Measurements from ENCODE around the gene VSTM5. TPM values are rescaled to one million over a fixed set of nuclear protein-coding genes. Genes with fewer than 3 reads are reported as not detected.

VSTM5 gene
- total RNA-seq, 1 experiment from 2014 or later = not detected

GRCh38 chr11:93843906-93844305 lies 6.5 kb downstream of the VSTM5 start:
- no peak for DNase-seq (ENCODE audit: extremely low read depth, low read depth)

GRCh38 chr11:93842461-93842860 lies 8.0 kb downstream of the VSTM5 start:
- no peak for DNase-seq (ENCODE audit: extremely low read depth, low read depth)

DNA sequence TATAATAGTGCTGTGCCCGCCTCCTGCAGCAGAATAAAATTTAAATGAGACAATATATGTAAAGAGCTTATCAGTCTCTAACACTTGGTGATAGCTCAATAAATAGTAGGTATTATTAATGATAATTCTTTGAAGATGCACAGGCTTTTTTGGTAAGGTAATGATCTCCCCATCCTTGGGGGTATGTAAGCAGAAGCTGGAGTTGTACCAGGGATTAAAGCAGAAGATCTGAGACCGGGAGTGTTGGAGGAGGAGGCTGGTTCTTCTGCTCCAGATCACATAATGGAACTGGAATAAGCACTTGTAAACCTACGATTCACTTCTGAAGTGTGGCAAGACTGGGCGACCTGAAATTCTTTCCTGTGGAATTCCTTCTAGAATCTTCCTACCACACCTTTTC lies 8.4 kb downstream of the VSTM5 start:
- DNase-seq (ENCODE audit: extremely low read depth, low read depth) = no peak

- no peak for DNase-seq (ENCODE audit: extremely low read depth, low read depth)
Observed at GRCh38 chr11:93841446-93841845, 9.0 kb downstream of the VSTM5 start.

- DNase-seq (ENCODE audit: extremely low read depth, low read depth) = no peak
Observed at GRCh38 chr11:93840981-93841380, 9.4 kb downstream of the VSTM5 start.

- no peak for DNase-seq (ENCODE audit: extremely low read depth, low read depth)
Observed at GRCh38 chr11:93840180-93840579, 10.2 kb downstream of the VSTM5 start.

DNA sequence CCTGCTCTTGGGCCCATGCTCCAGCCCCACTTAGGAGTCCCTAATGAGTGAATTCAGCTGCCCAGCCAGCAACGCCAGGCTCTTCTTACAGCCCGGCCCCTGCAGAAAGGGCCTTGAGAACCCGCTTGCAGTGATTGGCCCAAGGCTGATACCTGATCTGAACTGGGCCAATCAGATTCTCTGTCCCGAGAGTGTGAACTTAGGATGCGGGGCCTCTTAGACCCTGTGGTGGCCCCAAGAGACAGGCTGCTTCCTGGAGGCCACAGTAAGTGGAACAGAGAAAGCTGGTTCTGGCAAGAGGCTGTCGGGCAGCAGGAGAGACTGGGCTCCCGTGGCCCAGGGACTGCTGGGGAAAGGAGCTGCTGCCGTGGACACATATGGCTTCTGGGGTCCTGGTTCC lies 11.5 kb downstream of the VSTM5 start:
- DNase-seq (ENCODE audit: extremely low read depth, low read depth) = no peak

GRCh38 chr11:93832780-93833179 lies 17.6 kb downstream of the VSTM5 start:
- no peak for DNase-seq (ENCODE audit: extremely low read depth, low read depth)

DNA sequence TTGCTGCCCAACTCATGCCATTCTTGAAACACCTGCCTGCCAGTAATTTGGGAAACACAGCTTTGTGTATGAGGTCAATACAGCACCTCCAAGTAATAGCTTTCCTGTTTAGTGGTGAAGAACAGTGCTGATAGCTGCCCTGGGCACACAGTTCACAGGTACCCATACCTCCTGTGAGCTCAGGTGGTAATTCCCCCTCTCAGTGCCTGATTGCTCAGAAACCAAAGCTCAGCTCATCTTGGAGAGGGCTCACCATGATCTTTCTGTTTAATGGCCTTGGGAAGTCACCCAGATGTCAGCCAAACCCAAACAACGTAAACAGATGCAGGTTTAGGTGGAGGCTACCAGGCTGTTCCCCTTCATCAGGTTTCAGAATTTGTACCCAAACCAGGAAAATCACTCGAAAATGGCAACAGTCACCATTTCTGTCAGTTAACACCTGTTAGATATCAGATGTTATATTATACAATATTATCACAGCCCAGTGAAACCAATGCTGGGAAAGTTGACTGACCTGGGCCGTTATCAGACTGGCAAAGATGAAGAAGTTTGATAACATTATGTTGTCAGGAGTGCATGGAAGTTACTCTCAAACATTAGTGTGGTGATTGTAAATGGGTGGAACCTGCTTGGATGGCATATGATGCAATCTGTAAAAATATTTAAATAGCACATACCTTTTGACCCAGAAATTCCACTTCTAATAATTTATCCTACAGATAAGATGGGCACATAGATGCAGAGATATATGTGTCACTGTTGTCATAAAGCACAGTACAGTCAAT lies 18.9 kb downstream of the VSTM5 start:
- DNase-seq (ENCODE audit: extremely low read depth, low read depth) = no peak

DNA sequence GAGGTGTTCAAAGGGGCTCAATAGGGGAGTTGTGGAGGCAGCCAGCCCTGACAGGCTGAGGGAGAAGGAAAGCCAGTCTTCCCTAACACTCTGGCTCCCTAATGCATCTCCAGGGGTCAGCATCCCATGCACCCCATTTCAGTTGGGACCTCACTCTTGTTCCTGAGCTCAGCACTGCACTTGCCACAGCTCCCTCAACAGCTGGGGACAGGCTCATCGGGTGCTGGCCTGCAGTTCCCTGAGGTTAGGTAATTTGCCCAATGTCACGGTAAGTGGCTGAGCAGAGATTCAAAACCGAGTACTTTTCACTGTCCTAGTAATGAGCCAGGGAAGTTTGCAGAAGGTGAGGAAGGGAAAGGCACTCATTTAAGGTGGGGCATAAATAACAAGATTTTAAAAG lies 20.8 kb downstream of the VSTM5 start:
- no peak for DNase-seq (ENCODE audit: extremely low read depth, low read depth)

- no peak for DNase-seq (ENCODE audit: extremely low read depth, low read depth)
Observed at GRCh38 chr11:93827363-93827762, 23.1 kb downstream of the VSTM5 start.

DNA sequence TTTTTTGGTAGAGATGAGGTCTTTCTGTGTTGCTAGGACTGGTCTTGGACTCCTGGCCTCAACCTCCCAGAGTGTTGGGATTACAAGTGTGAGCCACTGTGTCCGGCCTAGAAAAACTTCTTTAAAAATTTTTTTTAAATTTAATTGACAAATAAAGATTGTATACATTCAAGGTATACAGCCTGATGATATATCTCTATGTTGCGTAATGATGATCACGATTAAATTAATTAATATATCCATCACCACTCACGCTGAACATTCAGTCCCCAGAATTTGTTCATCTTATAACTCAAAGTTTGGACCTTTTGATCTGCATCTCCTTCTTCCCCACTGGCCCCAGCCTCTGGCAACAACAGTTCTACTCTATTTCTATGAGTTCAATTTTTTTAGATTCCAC lies 27.2 kb downstream of the VSTM5 start:
- DNase-seq (ENCODE audit: extremely low read depth, low read depth) = no peak

DNA sequence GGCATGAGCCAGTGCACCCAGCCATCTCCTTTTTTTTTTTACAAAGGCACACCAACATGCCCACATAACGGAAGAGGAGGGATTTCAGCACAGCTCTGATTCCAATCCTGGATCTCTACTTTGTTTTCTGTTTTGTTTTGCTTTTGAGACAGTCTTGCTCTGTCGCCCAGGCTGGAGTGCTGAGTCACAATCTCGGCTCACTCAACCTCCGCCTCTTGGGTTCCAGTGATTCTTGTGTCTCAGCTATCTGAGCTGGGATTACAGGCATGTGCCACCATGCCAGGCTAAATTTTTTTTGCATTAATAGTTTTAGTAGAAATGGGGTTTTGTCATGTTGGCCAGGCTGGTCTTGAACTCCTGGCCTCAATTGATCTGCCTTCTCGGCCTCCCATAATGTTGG lies 28.1 kb downstream of the VSTM5 start:
- no peak for DNase-seq (ENCODE audit: extremely low read depth, low read depth)

GRCh38 chr11:93821617-93822016 lies 28.8 kb downstream of the VSTM5 start:
- no peak for DNase-seq (ENCODE audit: extremely low read depth, low read depth)

DNA sequence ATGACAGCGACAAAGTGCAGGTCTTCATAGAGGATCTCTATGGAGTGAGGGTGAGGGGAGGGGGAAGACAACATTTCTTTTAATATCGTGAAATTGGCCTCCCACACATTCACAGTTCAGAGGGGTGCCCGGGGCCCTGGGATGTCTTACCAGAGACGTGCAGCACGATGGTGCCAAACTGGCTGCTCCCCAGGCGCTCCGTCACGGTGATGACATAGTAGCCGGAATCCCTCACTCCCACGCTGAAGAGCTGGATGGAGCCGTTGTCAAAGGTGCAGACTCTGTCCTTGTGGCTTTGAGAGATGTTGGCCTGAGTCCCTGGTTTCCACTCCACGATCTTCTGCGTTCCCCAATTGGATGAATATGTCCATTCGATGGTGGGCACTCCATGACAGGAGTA lies 29.6 kb downstream of the VSTM5 start:
- no peak for DNase-seq (ENCODE audit: extremely low read depth, low read depth)

DNA sequence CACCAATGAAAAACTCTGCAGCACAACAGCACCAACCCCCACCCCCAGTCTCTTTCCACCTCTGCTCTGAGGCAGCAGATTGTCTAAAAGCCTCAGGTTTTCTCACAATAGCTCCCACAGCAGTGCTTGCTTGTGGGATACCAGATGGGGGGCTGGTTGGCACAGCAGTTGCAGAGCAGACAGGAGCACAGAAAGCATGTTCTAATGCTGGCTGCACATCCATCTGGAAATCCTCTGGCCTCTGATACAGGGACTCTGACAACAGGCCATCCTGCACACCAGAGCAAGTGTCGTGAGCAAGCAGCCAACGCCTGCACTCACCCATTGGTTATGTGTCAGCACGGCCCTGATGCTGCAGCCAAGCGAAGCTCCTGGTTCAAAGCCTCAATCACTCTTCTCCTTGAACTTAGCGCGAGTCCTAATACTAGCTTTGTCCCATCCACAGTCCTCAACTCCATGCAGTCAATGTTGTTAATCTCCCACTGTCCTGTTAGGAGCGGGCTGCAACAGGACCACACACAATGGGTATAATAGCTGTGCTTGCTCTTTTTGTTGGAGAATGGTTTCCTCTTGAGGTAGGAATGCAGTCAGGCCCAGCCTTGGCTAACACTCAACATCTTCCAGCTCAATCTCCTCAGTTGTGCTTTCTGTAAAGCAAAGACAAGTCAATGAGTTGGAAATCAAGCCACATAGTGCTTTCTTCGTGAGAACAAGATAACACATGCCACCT lies 30.3 kb downstream of the VSTM5 start:
- DNase-seq (ENCODE audit: extremely low read depth, low read depth) = no peak

DNA sequence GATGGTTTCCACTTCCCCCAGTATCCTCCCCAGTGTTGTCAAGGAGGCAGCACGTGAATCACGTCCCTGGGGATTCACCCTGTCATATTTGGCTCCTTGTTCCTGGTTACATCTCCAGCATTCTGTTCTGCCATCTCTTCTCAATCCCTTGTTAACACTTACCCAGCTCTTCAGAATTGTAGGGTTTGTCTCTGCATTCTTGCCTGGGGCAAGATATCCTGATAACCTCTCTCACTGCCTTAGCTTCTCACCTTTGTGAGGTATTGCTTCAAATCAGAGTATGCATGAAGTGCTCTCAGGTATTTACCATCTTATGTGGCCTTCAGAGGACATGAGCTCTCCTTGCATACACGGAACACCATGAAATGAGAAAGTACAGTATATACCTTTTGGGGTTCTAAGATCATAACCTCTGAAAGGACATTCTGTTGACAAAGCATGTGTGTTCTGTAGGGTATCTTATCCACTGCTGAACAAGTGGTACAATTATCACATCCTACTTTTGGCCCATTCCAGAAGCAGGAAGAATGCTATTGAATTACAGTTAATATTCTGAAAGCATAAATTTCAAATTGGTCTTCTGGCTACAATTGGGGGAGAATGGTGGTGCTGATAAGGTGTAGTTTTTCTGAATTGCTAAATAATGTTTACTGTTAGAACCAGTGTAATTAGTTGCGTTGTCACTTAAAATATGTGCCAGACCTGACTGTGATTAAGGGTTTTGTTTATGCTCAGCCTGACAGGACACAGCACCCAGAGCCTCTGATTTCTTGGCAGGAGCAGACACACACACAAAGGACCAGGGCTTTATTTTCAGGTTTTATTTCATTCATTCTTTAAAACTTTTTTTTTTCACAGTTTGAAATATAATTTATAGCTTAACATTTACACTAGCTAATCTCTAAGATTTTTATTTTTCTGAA lies 32.7 kb downstream of the VSTM5 start:
- no peak for DNase-seq (ENCODE audit: extremely low read depth, low read depth)

- DNase-seq (ENCODE audit: extremely low read depth, low read depth) = no peak
Observed at GRCh38 chr11:93814966-93815633, 35.3 kb downstream of the VSTM5 start.

DNA sequence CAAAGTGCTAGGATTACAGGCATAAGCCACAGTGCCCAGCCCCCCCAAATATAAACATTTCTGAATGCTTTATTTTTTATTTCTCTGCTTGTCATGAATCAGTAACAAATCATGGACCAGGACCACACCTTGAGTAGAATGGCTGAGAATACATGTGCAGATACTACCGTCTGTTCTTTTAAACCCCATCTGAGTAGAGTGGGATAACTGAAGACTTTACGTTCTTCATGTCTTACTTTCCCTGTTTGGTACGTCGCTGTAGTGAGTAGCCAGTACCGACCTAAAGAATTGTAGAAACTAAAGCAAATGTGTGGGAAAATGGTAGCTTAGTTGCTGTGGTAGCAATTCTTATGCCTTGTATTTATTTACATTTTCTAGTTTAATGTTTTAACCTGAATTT lies 36.4 kb downstream of the VSTM5 start:
- no peak for DNase-seq (ENCODE audit: extremely low read depth, low read depth)

GRCh38 chr11:93807980-93808379 lies 42.4 kb downstream of the VSTM5 start:
- DNase-seq (ENCODE audit: extremely low read depth, low read depth) = no peak

- DNase-seq (ENCODE audit: extremely low read depth, low read depth) = no peak
Observed at GRCh38 chr11:93804879-93805278, 45.5 kb downstream of the VSTM5 start.

Data from NCI-H460 (cell line).